ENCODE data around the gene C2orf66.

- TF ChIP-seq CTCF (IDR thresholded peaks at IDR 0.05; ENCODE audit: poor library complexity) (no peak), EZH2 (IDR thresholded peaks at IDR 0.05; ENCODE audit: borderline replicate concordance) (no peak)
Measured at GRCh38 chr2:196830701-196831100, 21.5 kb upstream of the C2orf66 start.

Measured in hepatocyte (in vitro differentiated cells).